Measurements from ENCODE around the gene BMAL1. TPM values are rescaled to one million over a fixed set of nuclear protein-coding genes. Genes with fewer than 3 reads are reported as not detected.

BMAL1 gene
- total and polyA plus RNA-seq, 2 of the 8 experiments (the other 6 are each of a cell fraction or from before 2014, with no cell fraction given) = 6.8 to 6.9 TPM

DNA sequence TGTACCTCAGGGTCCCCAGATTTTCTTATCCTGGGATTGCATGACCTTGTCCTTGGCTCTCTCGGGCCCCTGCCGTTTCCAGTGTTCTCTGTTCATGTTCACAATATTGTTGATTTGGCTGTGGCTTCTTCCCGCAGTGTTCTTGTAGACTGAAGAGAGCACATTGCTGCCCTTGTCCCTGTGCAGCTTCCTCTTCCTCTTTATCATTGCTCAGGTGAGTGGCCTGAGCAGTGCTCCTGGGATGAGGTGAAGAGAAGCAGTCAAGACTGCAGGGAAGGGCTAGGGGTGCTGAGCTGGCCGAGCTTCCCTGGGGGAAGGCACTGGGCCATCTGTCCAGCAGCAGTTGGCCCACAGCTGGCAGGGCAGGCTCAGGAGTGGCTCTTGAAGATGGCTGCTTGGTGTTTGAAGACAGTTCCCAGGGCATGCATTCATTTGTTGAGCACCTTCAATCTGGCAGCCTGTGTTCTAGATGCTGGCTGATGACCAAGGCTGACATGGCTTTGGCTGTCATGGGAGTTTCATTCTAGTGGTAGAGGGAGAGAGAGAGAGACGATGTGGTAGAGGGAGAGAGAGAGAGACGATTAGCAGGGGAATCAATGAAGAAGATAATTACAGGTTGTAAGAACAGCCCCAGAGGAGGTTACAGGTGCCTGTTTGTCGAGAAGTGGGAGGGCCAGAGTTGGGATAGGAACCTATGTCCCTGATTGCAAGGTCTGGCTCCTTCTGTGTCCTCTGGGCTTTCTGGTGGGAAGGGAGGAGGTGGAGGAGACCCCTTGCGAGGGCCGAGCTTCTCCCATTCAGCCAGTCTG, 17.4 kb downstream of the BMAL1 start:
- Histone ChIP-seq H4K91ac (replicated peaks; ENCODE audit: insufficient read length, low read length) (no peak overlapping the region), H2BK120ac (replicated peaks; ENCODE audit: low read depth, low read length) (no peak overlapping the region), H3K27ac (ENCODE audit: low read depth, low read length) (no peak overlapping the region), H3K4me3 (ENCODE audit: extremely low read depth in 1 of 4, insufficient read depth in 2 of 4, low read depth in 3 of 4, low read length in 4 of 4) (no peak overlapping the region), H2BK15ac (ENCODE audit: low read length) (no peak overlapping the region), H4K20me1 (replicated peaks in 1 of 2; ENCODE audit: control insufficient read depth in 1 of 2, insufficient read depth in 2 of 2, low read length in 2 of 2) (peaks cover 2 to 7% of the 10 kb centered on the region in 2 experiments), H3K23me2 (ENCODE audit: low read depth, low read length) (no peaks in the 10 kb centered on the region), H3K56ac (replicated peaks; ENCODE audit: insufficient read length, low read depth, low read length) (no peak overlapping the region), H3K4ac (replicated peaks; ENCODE audit: insufficient read length, low read depth, low read length) (no peak overlapping the region), H4K8ac (ENCODE audit: extremely low read depth, insufficient read depth, low read length) (no peak overlapping the region), H2BK5ac (ENCODE audit: low read depth, low read length) (no peak overlapping the region), H3K9me3 (ENCODE audit: insufficient read depth in 2 of 2, low read depth in 1 of 2, low read length in 1 of 2) (no peaks in the 10 kb centered on the region), H3K18ac (ENCODE audit: extremely low read depth, low read length) (no peak overlapping the region), H3K79me2 (ENCODE audit: control insufficient read depth in 1 of 2, insufficient read depth in 2 of 2, low read length in 2 of 2) (no peaks in the 10 kb centered on the region), H3K79me1 (ENCODE audit: low read depth, low read length) (peaks cover 3% of the 10 kb centered on the region; the same call in 1 of the 2 replicates), H4K5ac (ENCODE audit: insufficient read length, low read depth, low read length) (no peak overlapping the region), H3K4me1 (replicated peaks in 1 of 4; ENCODE audit: control insufficient read depth in 3 of 4, insufficient read depth in 4 of 4, low read length in 3 of 4) (no peaks in the 10 kb centered on the region), H3K14ac (ENCODE audit: insufficient read length) (no peak overlapping the region), H2AFZ (ENCODE audit: low read length) (no peak overlapping the region), H2BK12ac (ENCODE audit: low read depth, low read length) (no peak overlapping the region), H3K27me3 (replicated peaks in 1 of 4; ENCODE audit: control insufficient read depth in 3 of 4, extremely low read depth in 1 of 4, insufficient read depth in 3 of 4, low read length in 3 of 4) (no peaks in the 10 kb centered on the region), H3K9ac (replicated peaks in 1 of 4; ENCODE audit: extremely low read depth in 1 of 4, low read depth in 3 of 4, low read length in 3 of 4) (no peak overlapping the region), H3K23ac (ENCODE audit: insufficient read length) (no peak overlapping the region), H3K4me2 (ENCODE audit: insufficient read depth in 1 of 2, low read depth in 2 of 2, low read length in 2 of 2) (no peak overlapping the region), H3K36me3 (ENCODE audit: control insufficient read depth in 2 of 4, insufficient read depth in 4 of 4, low read length in 3 of 4) (no peaks in the 10 kb centered on the region), H2BK20ac (ENCODE audit: low read length) (no peak overlapping the region), H2AK5ac (ENCODE audit: low read depth, low read length) (no peak overlapping the region)
- CTCF ChIA-PET (ENCODE audit: partially characterized antibody) = interaction anchor here (1.0 to 5.5 kb wide), 8 partner anchors 24 to 112 kb away, joined by 3 to 32 read pairs (median 5); no protein-coding TSS in a partner anchor
- POLR2A ChIA-PET (ENCODE audit: partially characterized antibody) = no interaction called here
- FAIRE-seq (no peak), DNase-seq (ENCODE audit: low read depth in 1 of 2, low spot score in 2 of 2) (no peak)
- WGBS, 2 experiments (ENCODE audit: extremely low coverage in 1 of 2, insufficient coverage in 1 of 2, insufficient read length in 1 of 2, insufficient replicate concordance in 2 of 2, low coverage in 1 of 2, low lambda C conversion rate in 2 of 2, missing lambda C conversion rate in 1 of 2) = 83 to 100% methylated on average over 1 to 8 of the region's 9 CpGs
- no peak for TF ChIP-seq PHF8 (conservative IDR thresholded peaks at IDR 0.05; ENCODE audit: low read depth, low read length)
- no peak for TF ChIP-seq CTBP2 (IDR thresholded peaks at IDR 0.05; ENCODE audit: borderline replicate concordance, insufficient read depth, insufficient read length, low read length)
- TF ChIP-seq SP2 (IDR thresholded peaks at IDR 0.05; ENCODE audit: low read length) = no peak
- TF ChIP-seq, protein P1, sequence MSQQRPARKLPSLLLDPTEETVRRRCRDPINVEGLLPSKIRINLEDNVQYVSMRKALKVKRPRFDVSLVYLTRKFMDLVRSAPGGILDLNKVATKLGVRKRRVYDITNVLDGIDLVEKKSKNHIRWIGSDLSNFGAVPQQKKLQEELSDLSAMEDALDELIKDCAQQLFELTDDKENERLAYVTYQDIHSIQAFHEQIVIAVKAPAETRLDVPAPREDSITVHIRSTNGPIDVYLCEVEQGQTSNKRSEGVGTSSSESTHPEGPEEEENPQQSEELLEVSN (IDR thresholded peaks at IDR 0.05) = no peak
- TF ChIP-seq CBX8 (IDR thresholded peaks at IDR 0.05; ENCODE audit: borderline replicate concordance, low read depth, low read length) = no peak
- TF ChIP-seq RBBP5 (IDR thresholded peaks at IDR 0.05; ENCODE audit: borderline replicate concordance, low read depth, low read length) = no peak
- TF ChIP-seq TAF7 (optimal IDR thresholded peaks at IDR 0.05; ENCODE audit: borderline replicate concordance, low read depth, low read length) = no peak
- TF ChIP-seq SAP30 (IDR thresholded peaks at IDR 0.05; ENCODE audit: insufficient read depth, insufficient replicate concordance, low read length) = no peak
- TF ChIP-seq, protein P2, sequence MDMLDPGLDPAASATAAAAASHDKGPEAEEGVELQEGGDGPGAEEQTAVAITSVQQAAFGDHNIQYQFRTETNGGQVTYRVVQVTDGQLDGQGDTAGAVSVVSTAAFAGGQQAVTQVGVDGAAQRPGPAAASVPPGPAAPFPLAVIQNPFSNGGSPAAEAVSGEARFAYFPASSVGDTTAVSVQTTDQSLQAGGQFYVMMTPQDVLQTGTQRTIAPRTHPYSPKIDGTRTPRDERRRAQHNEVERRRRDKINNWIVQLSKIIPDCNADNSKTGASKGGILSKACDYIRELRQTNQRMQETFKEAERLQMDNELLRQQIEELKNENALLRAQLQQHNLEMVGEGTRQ (IDR thresholded peaks at IDR 0.05; ENCODE audit: low read length) = no peak

Data from H1 (cell line).